GM03348 (cell line): ENCODE results near the gene UBAC2.
"Not testable (repeated sequence)": the region's sequence is repeated elsewhere in the genome, so short reads cannot be mapped to it uniquely, and the experiment has no call there.

Experiments used
- DNase-seq: peaks from one replicate; pipeline ENCODE4 v3.0.0; 2012; ENCODE audit warnings: low spot score

The UBAC2 gene

GRCh38 chr13:99393391-99393790 is 192.7 kb downstream of the UBAC2 start:
- DNase-seq = not testable (repeated sequence)

GRCh38 chr13:99393791-99394735 is 193.4 kb downstream of the UBAC2 start:
- DNase-seq = no peak

- DNase-seq = no peak
Observed at GRCh38 chr13:99395436-99395835, 194.8 kb downstream of the UBAC2 start.

GRCh38 chr13:99396446-99396845 is 195.8 kb downstream of the UBAC2 start:
- no peak for DNase-seq

- DNase-seq = no peak
Observed at GRCh38 chr13:99398071-99398470, 197.4 kb downstream of the UBAC2 start.

- DNase-seq = no peak
Observed at GRCh38 chr13:99398916-99399622, 198.4 kb downstream of the UBAC2 start.

- DNase-seq = no peak
Observed at GRCh38 chr13:99399623-99399974, 198.9 kb downstream of the UBAC2 start.

- no peak for DNase-seq
Observed at GRCh38 chr13:99403458-99403971, 202.9 kb downstream of the UBAC2 start.

- DNase-seq = no peak
Observed at GRCh38 chr13:99404005-99404755, 203.5 kb downstream of the UBAC2 start.

GRCh38 chr13:99405966-99406365 is 205.3 kb downstream of the UBAC2 start:
- DNase-seq = no peak

GRCh38 chr13:99406799-99407201 is 206.1 kb downstream of the UBAC2 start:
- DNase-seq = no peak

- no peak for DNase-seq
Observed at GRCh38 chr13:99407906-99408702, 207.4 kb downstream of the UBAC2 start.

GRCh38 chr13:99408703-99409000 is 208.0 kb downstream of the UBAC2 start:
- DNase-seq = no peak

GRCh38 chr13:99409461-99410083 is 208.9 kb downstream of the UBAC2 start:
- DNase-seq = not testable (repeated sequence)

GRCh38 chr13:99410646-99411475 is 210.2 kb downstream of the UBAC2 start:
- DNase-seq = not testable (repeated sequence)

GRCh38 chr13:99412856-99413255 is 212.2 kb downstream of the UBAC2 start:
- DNase-seq = no peak

GRCh38 chr13:99414048-99414995 is 213.7 kb downstream of the UBAC2 start:
- no peak for DNase-seq

GRCh38 chr13:99415014-99415650 is 214.5 kb downstream of the UBAC2 start:
- no peak for DNase-seq
